HepG2 (cell line): ENCODE results near the gene PRR9. TPM values are rescaled to one million over a fixed set of nuclear protein-coding genes. Genes with fewer than 3 reads are reported as not detected.

Experiments used
- ATAC-seq: fragments of 200-7000 bp; cut with Tn5 transposase; 3 replicates; pipeline ENCODE4 v1.9.1; 2020; ENCODE audit warnings: mild to moderate bottlenecking, moderate library complexity
- BruUV-seq: library from RNA; stranded (reverse); fragments of 400-500 nt; replicated peaks from 2 replicates; lab custom pipeline; 2021; lab: Mats Ljungman, UMichigan
- CTCF ChIA-PET: fragments of 300-600 bp; formaldehyde crosslinking; extraction: SDS; loops from one replicate; lab custom pipeline; 2021; ENCODE audit warnings: low total read pairs, inconsistent platforms, low intra/inter-chr PET ratio; lab: Yijun Ruan, JAX
- POLR2A ChIA-PET: fragments of 350-600 bp; sonication (Branson Sonifier 250); formaldehyde crosslinking; loops from one replicate; lab custom pipeline; 2020; ENCODE audit warnings: antibody characterized with exemption, inconsistent platforms; lab: Yijun Ruan, JAX
- DNase-seq: peaks from one replicate; pipeline ENCODE4 v3.0.0-alpha.2; 2015; ENCODE audit warnings: low spot score
- FAIRE-seq: peaks from 3 replicates; lab custom pipeline; 2011; peaks lifted over from hg19 to GRCh38; lab: Jason Lieb, UNC
- H2AFZ ChIP-seq: one replicate; pipeline ENCODE4 v1.6.1; 2011; ENCODE audit warnings: low read length, inconsistent platforms
- H3K27ac ChIP-seq: fragments of 300-600 bp; 3 replicates; pipeline ENCODE4 v1.8.0; 2011; ENCODE audit warnings: mixed run types, mild to moderate bottlenecking, mixed read lengths, low read length, inconsistent platforms; ENCODE audit not compliant: insufficient read depth; ENCODE audit errors: extremely low read length
- H3K27me3 ChIP-seq, 2 experiments: fragments of 200-600 bp in 1 of 2; 2 replicates in 1 of 2; 3 replicates in 1 of 2; pipeline versions ENCODE4 v1.6.0 to v1.8.0; 2011; ENCODE audit warnings: low read length in 2 of 2, mild to moderate bottlenecking in 2 of 2, moderate library complexity in 2 of 2, inconsistent platforms in 1 of 2; ENCODE audit not compliant: insufficient read depth in 2 of 2, control insufficient read depth in 1 of 2
- H3K36me3 ChIP-seq, 2 experiments: fragments of 200-600 bp in 1 of 2; replicated peaks in 1 of 2; 2 replicates in 1 of 2; 3 replicates in 1 of 2; pipeline versions ENCODE4 v1.5.1 to v1.8.0; 2011; ENCODE audit warnings: low read length in 2 of 2, inconsistent platforms in 1 of 2; ENCODE audit not compliant: insufficient read depth in 2 of 2, control insufficient read depth in 1 of 2
- H3K4me1 ChIP-seq: 2 replicates; pipeline ENCODE4 v1.5.1; 2012; ENCODE audit warnings: low read length, inconsistent platforms; ENCODE audit not compliant: insufficient read depth
- H3K4me2 ChIP-seq: 2 replicates; pipeline ENCODE4 v1.6.0; 2011; ENCODE audit warnings: low read depth, low read length, inconsistent platforms
- H3K4me3 ChIP-seq, 3 experiments: fragments of 200-600 bp in 1 of 3; sonication (generic), shearing (Covaris generic) in 1 of 3; replicated peaks in 1 of 3; 2 replicates each; pipeline ENCODE4 v1.5.1; 2011 to 2016; ENCODE audit warnings: low read length in 3 of 3, inconsistent platforms in 2 of 3, low read depth in 2 of 3, mild to moderate bottlenecking in 2 of 3, control low read depth in 1 of 3, mixed read lengths in 1 of 3; ENCODE audit not compliant: insufficient read depth in 1 of 3
- H3K79me2 ChIP-seq: one replicate; pipeline ENCODE4 v1.6.1; 2011; ENCODE audit warnings: low read length, inconsistent platforms; ENCODE audit not compliant: insufficient read depth
- H3K9ac ChIP-seq: 2 replicates; pipeline ENCODE4 v1.6.0; 2011; ENCODE audit warnings: mild to moderate bottlenecking, low read depth, low read length, inconsistent platforms; ENCODE audit not compliant: insufficient read depth
- H3K9me3 ChIP-seq: 2 replicates; pipeline ENCODE4 v1.5.1; 2012; ENCODE audit warnings: mild to moderate bottlenecking, low read length
- H4K20me1 ChIP-seq: 2 replicates; pipeline ENCODE4 v1.6.0; 2011; ENCODE audit warnings: inconsistent platforms, mild to moderate bottlenecking, low read length, moderate library complexity; ENCODE audit not compliant: insufficient read depth
- CENPX ChIP-seq: sonication (generic); formaldehyde crosslinking; IDR thresholded peaks from 2 replicates; pipeline ENCODE4 v1.9.0; 2021; ENCODE audit warnings: mild to moderate bottlenecking, missing genetic modification reagents, moderate library complexity
- FOXM1 ChIP-seq: sonication (generic); formaldehyde crosslinking; IDR thresholded peaks from 2 replicates; pipeline ENCODE4 v1.5.0; 2020; ENCODE audit warnings: missing genetic modification reagents
- HES4 ChIP-seq: sonication (generic); formaldehyde crosslinking; IDR thresholded peaks from 2 replicates; pipeline ENCODE4 v1.9.0; 2021; ENCODE audit warnings: mild to moderate bottlenecking, missing genetic modification reagents, borderline replicate concordance
- MATR3 ChIP-seq: sonication (generic); formaldehyde crosslinking; IDR thresholded peaks from 2 replicates; pipeline ENCODE4 v1.4.0; 2020; ENCODE audit warnings: missing genetic modification reagents
- MED1 ChIP-seq: sonication (generic); formaldehyde crosslinking; IDR thresholded peaks from 2 replicates; pipeline ENCODE4 v1.4.0; 2020; ENCODE audit warnings: missing genetic modification reagents
- PRMT3 ChIP-seq: sonication (generic); formaldehyde crosslinking; IDR thresholded peaks from 2 replicates; pipeline ENCODE4 v1.8.1; 2022; ENCODE audit warnings: low read depth, mild to moderate bottlenecking, moderate library complexity, missing genetic modification reagents, borderline replicate concordance
- TEAD2 ChIP-seq: sonication (generic); formaldehyde crosslinking; IDR thresholded peaks from 2 replicates; pipeline ENCODE4 v1.9.0; 2021; ENCODE audit warnings: missing genetic modification reagents
- ZFYVE20 ChIP-seq: sonication (generic); formaldehyde crosslinking; IDR thresholded peaks from 2 replicates; pipeline ENCODE4 v1.8.0; 2023; ENCODE audit warnings: low read depth, mild to moderate bottlenecking, moderate library complexity, missing genetic modification reagents, borderline replicate concordance
- ZNF136 ChIP-seq: sonication (generic); formaldehyde crosslinking; IDR thresholded peaks from 2 replicates; pipeline ENCODE4 v1.8.1; 2022; ENCODE audit warnings: low read depth, mild to moderate bottlenecking, moderate library complexity, missing genetic modification reagents
- ZNF232 ChIP-seq: sonication (generic); formaldehyde crosslinking; IDR thresholded peaks from 2 replicates; pipeline ENCODE4 v1.4.0; 2020; ENCODE audit warnings: missing genetic modification reagents, borderline replicate concordance
- ZNF260 ChIP-seq: sonication (generic); formaldehyde crosslinking; IDR thresholded peaks from 2 replicates; pipeline ENCODE4 v1.4.0; 2020; ENCODE audit warnings: missing genetic modification reagents, low read depth, mild to moderate bottlenecking, borderline replicate concordance
- ZNF432 ChIP-seq: sonication (generic); formaldehyde crosslinking; IDR thresholded peaks from 2 replicates; pipeline ENCODE4 v1.5.0; 2020; ENCODE audit warnings: missing genetic modification reagents, mild to moderate bottlenecking, borderline replicate concordance
- ZNF777 ChIP-seq: sonication (generic); formaldehyde crosslinking; IDR thresholded peaks from 2 replicates; pipeline ENCODE4 v1.4.0; 2020; ENCODE audit warnings: missing genetic modification reagents
- WGBS: methylation state at CpG from one replicate; pipeline ENCODE4 v1.1.6; 2017; ENCODE audit warnings: low lambda C conversion rate; 5-methylcytosine and 5-hydroxymethylcytosine counted together
- in situ Hi-C: cut with HindIII; loops from 2 replicates; pipeline ENCODE4 v1.10.0; 2017; ENCODE audit warnings: low pct_unique_long_range_greater_than_20kb; ENCODE audit not compliant: extremely low pct_ligation_motif_present
- intact Hi-C: fragments of 100-400 bp; cut with micrococcal nuclease; formaldehyde crosslinking; loops from one replicate; pipeline ENCODE4 v1.10.0; 2022; ENCODE audit not compliant: unreplicated experiment
- polyA plus RNA-seq, 8 experiments: library from polyadenylated mRNA; depleted of rRNA in 3 of 8; stranded (reverse) in 7 of 8; unstranded in 1 of 8; fragments of >200 nt; fragmentation: Illumina TruSeq in 4 of 8; extraction: Trizol in 4 of 8; gene quantifications; 2 replicates each; pipeline versions ENCODE4 v1.2.1 to v1.2.3, GENCODE V29; 2011 to 2016; ENCODE audit warnings: low read depth in 4 of 8, missing spikeins in 1 of 8, mixed read lengths in 1 of 8; ENCODE audit not compliant: insufficient read depth in 1 of 8
- total RNA-seq, 5 experiments: library from RNA; depleted of rRNA; stranded (reverse); fragments of >200 nt; fragmentation: Illumina TruSeq; extraction: Trizol; gene quantifications; 2 replicates each; pipeline ENCODE4 v1.2.3, GENCODE V29; 2016; ENCODE audit warnings: low read depth in 1 of 5
- TF ChIP-seq, protein P1 (sequence below): sonication (generic); formaldehyde crosslinking; IDR thresholded peaks from 2 replicates; pipeline ENCODE4 v1.4.0; 2020; ENCODE audit warnings: missing genetic modification reagents, low read depth, mild to moderate bottlenecking, borderline replicate concordance
- TF ChIP-seq, protein P2 (sequence below): sonication (generic); formaldehyde crosslinking; IDR thresholded peaks from 2 replicates; pipeline ENCODE4 v1.4.0; 2020; ENCODE audit warnings: low read depth, mild to moderate bottlenecking, missing genetic modification reagents
- TF ChIP-seq, protein P3 (sequence below): sonication (generic); formaldehyde crosslinking; IDR thresholded peaks from 2 replicates; pipeline ENCODE4 v1.5.0; 2020; ENCODE audit warnings: mild to moderate bottlenecking, missing genetic modification reagents
- TF ChIP-seq, protein P4 (sequence below): sonication (generic); formaldehyde crosslinking; IDR thresholded peaks from 2 replicates; pipeline ENCODE4 v1.8.0; 2022; ENCODE audit warnings: missing genetic modification reagents, mild to moderate bottlenecking, borderline replicate concordance

The PRR9 gene
- total and polyA plus RNA-seq, 2 of the 13 experiments (the other 11 are each of a cell fraction or from before 2014, with no cell fraction given) = not detected

DNA sequence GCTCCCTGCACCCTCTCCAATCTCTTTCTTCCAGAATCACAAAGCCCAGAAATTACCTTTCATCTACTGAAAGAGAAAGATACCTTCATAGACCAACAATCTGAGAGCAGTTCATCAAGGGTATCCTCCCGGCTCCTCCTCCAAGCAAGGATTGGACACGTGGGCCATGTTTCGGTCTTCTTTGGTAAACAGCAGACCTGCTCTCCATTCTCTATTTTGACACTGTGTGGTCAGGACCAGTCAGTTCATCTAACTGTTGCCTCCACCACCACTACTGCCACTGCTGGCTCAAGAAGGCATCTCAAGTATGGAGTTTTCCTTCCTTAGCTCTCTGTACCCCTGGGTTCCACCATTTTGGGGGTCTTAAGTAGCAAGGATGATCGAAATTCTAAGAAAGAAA, 22.2 kb upstream of the PRR9 start:
- in situ Hi-C loops = loop anchor here (10.0 kb wide), 1 partner anchor 320 kb away; the partner anchor contains the start of gene SMCP

DNA sequence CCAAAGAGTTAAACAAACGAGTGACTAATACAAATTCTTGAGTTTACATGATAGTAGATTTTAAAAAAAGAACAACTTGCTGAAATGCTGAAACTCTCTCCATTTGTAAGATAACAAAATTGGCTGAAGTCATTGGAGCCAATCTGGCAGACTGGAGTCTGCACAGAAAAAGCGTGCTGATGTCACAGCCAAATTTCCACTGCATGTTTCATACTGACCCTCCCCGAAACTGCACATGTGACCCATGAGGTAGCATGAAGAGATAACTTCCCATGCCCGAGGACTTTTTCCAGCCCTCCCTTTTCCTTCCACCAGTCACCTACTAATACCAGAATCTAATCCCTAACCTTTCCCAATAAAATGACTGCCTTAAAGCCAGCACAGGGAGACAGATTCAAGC, 15.4 kb upstream of the PRR9 start:
- H3K27me3 ChIP-seq = peaks cover 0 to under 1% of the 10 kb centered on the region in 2 experiments; a peak in 1 of 5 replicates
- POLR2A ChIA-PET = no interaction called here
- FAIRE-seq = no peak
- no peak for TF ChIP-seq ZNF136 (CRISPR knock-in tag)
- TF ChIP-seq, protein P1, sequence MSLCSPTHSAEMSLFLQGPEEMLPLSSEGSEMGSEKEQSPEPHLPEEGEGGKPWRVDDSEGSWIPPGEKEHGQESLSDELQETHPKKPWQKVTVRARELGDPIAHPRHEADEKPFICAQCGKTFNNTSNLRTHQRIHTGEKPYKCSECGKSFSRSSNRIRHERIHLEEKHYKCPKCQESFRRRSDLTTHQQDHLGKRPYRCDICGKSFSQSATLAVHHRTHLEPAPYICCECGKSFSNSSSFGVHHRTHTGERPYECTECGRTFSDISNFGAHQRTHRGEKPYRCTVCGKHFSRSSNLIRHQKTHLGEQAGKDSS = no peak
- TF ChIP-seq HES4 (CRISPR knock-in tag) = no peak
- no peak for TF ChIP-seq PRMT3
- no peak for TF ChIP-seq FOXM1 (CRISPR knock-in tag)
- TF ChIP-seq ZNF777 (CRISPR knock-in tag) = no peak
- TF ChIP-seq, protein P2, sequence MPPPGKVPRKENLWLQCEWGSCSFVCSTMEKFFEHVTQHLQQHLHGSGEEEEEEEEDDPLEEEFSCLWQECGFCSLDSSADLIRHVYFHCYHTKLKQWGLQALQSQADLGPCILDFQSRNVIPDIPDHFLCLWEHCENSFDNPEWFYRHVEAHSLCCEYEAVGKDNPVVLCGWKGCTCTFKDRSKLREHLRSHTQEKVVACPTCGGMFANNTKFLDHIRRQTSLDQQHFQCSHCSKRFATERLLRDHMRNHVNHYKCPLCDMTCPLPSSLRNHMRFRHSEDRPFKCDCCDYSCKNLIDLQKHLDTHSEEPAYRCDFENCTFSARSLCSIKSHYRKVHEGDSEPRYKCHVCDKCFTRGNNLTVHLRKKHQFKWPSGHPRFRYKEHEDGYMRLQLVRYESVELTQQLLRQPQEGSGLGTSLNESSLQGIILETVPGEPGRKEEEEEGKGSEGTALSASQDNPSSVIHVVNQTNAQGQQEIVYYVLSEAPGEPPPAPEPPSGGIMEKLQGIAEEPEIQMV (CRISPR knock-in tag) = no peak
- no peak for TF ChIP-seq MATR3 (CRISPR knock-in tag)
- TF ChIP-seq, protein P3, sequence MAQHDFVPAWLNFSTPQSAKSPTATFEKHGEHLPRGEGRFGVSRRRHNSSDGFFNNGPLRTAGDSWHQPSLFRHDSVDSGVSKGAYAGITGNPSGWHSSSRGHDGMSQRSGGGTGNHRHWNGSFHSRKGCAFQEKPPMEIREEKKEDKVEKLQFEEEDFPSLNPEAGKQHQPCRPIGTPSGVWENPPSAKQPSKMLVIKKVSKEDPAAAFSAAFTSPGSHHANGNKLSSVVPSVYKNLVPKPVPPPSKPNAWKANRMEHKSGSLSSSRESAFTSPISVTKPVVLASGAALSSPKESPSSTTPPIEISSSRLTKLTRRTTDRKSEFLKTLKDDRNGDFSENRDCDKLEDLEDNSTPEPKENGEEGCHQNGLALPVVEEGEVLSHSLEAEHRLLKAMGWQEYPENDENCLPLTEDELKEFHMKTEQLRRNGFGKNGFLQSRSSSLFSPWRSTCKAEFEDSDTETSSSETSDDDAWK (CRISPR knock-in tag) = no peak

More for the DNA sequence above, 22.2 kb upstream of the PRR9 start:
- intact Hi-C loops = no loop called here
- Histone ChIP-seq H3K27ac (no peak overlapping the region), H3K79me2 (no peaks in the 10 kb centered on the region), H3K9ac (no peak overlapping the region), H3K36me3 (no peaks in the 10 kb centered on the region), H4K20me1 (no peaks in the 10 kb centered on the region), H3K4me2 (no peak overlapping the region), H3K4me1 (no peaks in the 10 kb centered on the region), H3K4me3 (no peak overlapping the region), H3K27me3 (no peaks in the 10 kb centered on the region; a peak in 1 of 5 replicates), H2AFZ (no peak overlapping the region), H3K9me3 (no peaks in the 10 kb centered on the region)
- ChIA-PET CTCF (no interaction called here), POLR2A (no interaction called here)
- no peak for TF ChIP-seq ZFYVE20 (CRISPR knock-in tag)
- TF ChIP-seq ZNF432 (CRISPR knock-in tag) = no peak
- TF ChIP-seq, protein P4, sequence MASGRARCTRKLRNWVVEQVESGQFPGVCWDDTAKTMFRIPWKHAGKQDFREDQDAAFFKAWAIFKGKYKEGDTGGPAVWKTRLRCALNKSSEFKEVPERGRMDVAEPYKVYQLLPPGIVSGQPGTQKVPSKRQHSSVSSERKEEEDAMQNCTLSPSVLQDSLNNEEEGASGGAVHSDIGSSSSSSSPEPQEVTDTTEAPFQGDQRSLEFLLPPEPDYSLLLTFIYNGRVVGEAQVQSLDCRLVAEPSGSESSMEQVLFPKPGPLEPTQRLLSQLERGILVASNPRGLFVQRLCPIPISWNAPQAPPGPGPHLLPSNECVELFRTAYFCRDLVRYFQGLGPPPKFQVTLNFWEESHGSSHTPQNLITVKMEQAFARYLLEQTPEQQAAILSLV (CRISPR knock-in tag) = no peak
- TF ChIP-seq CENPX (CRISPR knock-in tag) = no peak
- TF ChIP-seq MED1 (CRISPR knock-in tag) = no peak
- TF ChIP-seq ZNF232 (CRISPR knock-in tag) = no peak
- TF ChIP-seq ZNF260 (CRISPR knock-in tag) = no peak
- no peak for TF ChIP-seq TEAD2 (CRISPR knock-in tag)
- no peak for FAIRE-seq
- DNase-seq = no peak
- no peak for ATAC-seq
- no TSS peak for BruUV-seq
- 0% methylated on average over 4 of the region's 4 CpGs for WGBS

More for the DNA sequence above, 15.4 kb upstream of the PRR9 start:
- Histone ChIP-seq H3K27ac (no peak overlapping the region), H3K4me1 (no peaks in the 10 kb centered on the region), H3K9me3 (no peaks in the 10 kb centered on the region), H2AFZ (no peak overlapping the region), H3K9ac (no peak overlapping the region), H3K79me2 (no peaks in the 10 kb centered on the region), H3K4me3 (no peak overlapping the region), H3K4me2 (no peak overlapping the region), H3K36me3 (no peaks in the 10 kb centered on the region), H4K20me1 (no peaks in the 10 kb centered on the region)
- in situ Hi-C loops (no loop called here), intact Hi-C loops (no loop called here)
- CTCF ChIA-PET = no interaction called here
- DNase-seq = no peak
- no TSS peak for BruUV-seq
- ATAC-seq = no peak
- WGBS = 0% methylated on average over 4 of the region's 4 CpGs
